HCT116 (cell line): ENCODE measurements around the gene B3GALT6. TPM values are rescaled to one million over a fixed set of nuclear protein-coding genes. Genes with fewer than 3 reads are reported as not detected.

Experiments
- ATAC-seq: fragments of 200-7000 bp; cut with Tn5 transposase; 2 replicates; pipeline ENCODE4 v1.9.1; 2020; ENCODE audit warnings: mild to moderate bottlenecking, moderate library complexity
- BruUV-seq: library from RNA; stranded (reverse); fragments of 400-500 nt; replicated peaks from 2 replicates; lab custom pipeline; 2021; lab: Mats Ljungman, UMichigan
- CTCF ChIA-PET: fragments of 300-600 bp; sonication (Branson Sonifier 250); formaldehyde crosslinking; loops from one replicate; lab custom pipeline; 2021; ENCODE audit warnings: antibody characterized with exemption; lab: Charles Lee
- POLR2A ChIA-PET: fragments of 300-600, 350-600 bp; sonication (Branson Sonifier 250); formaldehyde crosslinking; loops from one replicate; lab custom pipeline; 2021; ENCODE audit warnings: antibody characterized with exemption; lab: Charles Lee
- RAD21 ChIA-PET, 2 experiments: fragments of 300-600 bp; sonication (Branson Sonifier 250); formaldehyde crosslinking; loops; one replicate each; lab custom pipeline; 2023; ENCODE audit warnings: low total read pairs in 2 of 2; ENCODE audit not compliant: uncharacterized antibody in 2 of 2, unreplicated experiment in 2 of 2, low non-redundant PET in 1 of 2; lab: Charles Lee
- DNase-seq: peaks from one replicate; pipeline ENCODE4 v3.0.0-alpha.2; 2010; ENCODE audit warnings: low read depth, low spot score
- H2AFZ ChIP-seq: fragments of 200-600 bp; shearing (Covaris generic), sonication (generic); 2 replicates; pipeline ENCODE4 v1.6.1; 2017; ENCODE audit warnings: low read depth, mixed run types, mixed read lengths, antibody characterized with exemption, low read length; ENCODE audit not compliant: poor library complexity, severe bottlenecking
- H3K27ac ChIP-seq: 2 replicates; pipeline ENCODE4 v1.5.1; 2012; ENCODE audit warnings: low read depth, low read length
- H3K27me3 ChIP-seq: fragments of 200-600 bp; sonication (generic); 2 replicates; pipeline ENCODE4 v1.6.1; 2016; ENCODE audit warnings: mixed run types, low read length, mixed read lengths; ENCODE audit not compliant: insufficient read depth
- H3K36me3 ChIP-seq, 2 experiments: fragments of 200-500 bp in 1 of 2; fragments of 200-600 bp in 1 of 2; sonication (Bioruptor generic) in 1 of 2; sonication (generic) in 1 of 2; 2 replicates each; pipeline versions ENCODE4 v1.5.1 to v1.6.1; 2014 to 2016; ENCODE audit warnings: low read length in 2 of 2, inconsistent platforms in 1 of 2, mixed read lengths in 1 of 2, mixed run types in 1 of 2; ENCODE audit not compliant: insufficient read depth in 2 of 2, control insufficient read depth in 1 of 2
- H3K4me1 ChIP-seq, 2 experiments: fragments of 200-600 bp in 1 of 2; sonication (generic) in 1 of 2; 2 replicates each; pipeline versions ENCODE4 v1.5.1 to v1.6.1; 2012 to 2017; ENCODE audit warnings: low read length in 2 of 2, inconsistent platforms in 1 of 2, mild to moderate bottlenecking in 1 of 2, mixed read lengths in 1 of 2, mixed run types in 1 of 2, moderate library complexity in 1 of 2; ENCODE audit not compliant: insufficient read depth in 2 of 2, control insufficient read depth in 1 of 2
- H3K4me2 ChIP-seq: fragments of 200-600 bp; sonication (generic); 2 replicates; pipeline ENCODE4 v1.6.1; 2017; ENCODE audit warnings: mixed run types, low read length, mixed read lengths
- H3K4me3 ChIP-seq, 2 experiments: fragments of 200-600 bp in 1 of 2; sonication (generic) in 1 of 2; replicated peaks in 1 of 2; 2 replicates each; pipeline ENCODE4 v1.5.1; 2011 to 2016; ENCODE audit warnings: low read length in 2 of 2, control low read depth in 1 of 2, low read depth in 1 of 2, mild to moderate bottlenecking in 1 of 2, mixed read lengths in 1 of 2, mixed run types in 1 of 2
- H3K79me2 ChIP-seq: fragments of 200-600 bp; sonication (generic); 2 replicates; pipeline ENCODE4 v1.6.1; 2017; ENCODE audit warnings: mild to moderate bottlenecking, mixed run types, low read length, moderate library complexity, mixed read lengths; ENCODE audit not compliant: insufficient read depth
- H3K9ac ChIP-seq: fragments of 200-600 bp; sonication (generic); 2 replicates; pipeline ENCODE4 v1.6.1; 2016; ENCODE audit warnings: low read length, mixed read lengths
- H3K9me2 ChIP-seq: fragments of 200-600 bp; sonication (generic), shearing (Covaris generic); 2 replicates; pipeline ENCODE4 v1.6.1; 2017; ENCODE audit warnings: mixed run types, mild to moderate bottlenecking, moderate library complexity; ENCODE audit not compliant: insufficient read depth
- H3K9me3 ChIP-seq, 2 experiments: fragments of 200-500 bp in 1 of 2; fragments of 200-600 bp in 1 of 2; sonication (Bioruptor generic) in 1 of 2; sonication (generic) in 1 of 2; 2 replicates each; pipeline ENCODE4 v1.6.1; 2014 to 2017; ENCODE audit warnings: low read length in 2 of 2, mixed read lengths in 2 of 2, inconsistent platforms in 1 of 2, low read depth in 1 of 2, mild to moderate bottlenecking in 1 of 2, mixed run types in 1 of 2, moderate library complexity in 1 of 2; ENCODE audit not compliant: control insufficient read depth in 1 of 2, insufficient read depth in 1 of 2
- H4K20me1 ChIP-seq: fragments of 200-600 bp; sonication (generic), shearing (Covaris generic); 2 replicates; pipeline ENCODE4 v1.6.1; 2017; ENCODE audit warnings: mixed run types, mild to moderate bottlenecking, moderate library complexity; ENCODE audit not compliant: insufficient read depth
- CBX3 ChIP-seq: IDR thresholded peaks from 2 replicates; pipeline ENCODE4 v1.6.1; 2012; ENCODE audit warnings: low read depth
- CEBPB ChIP-seq: IDR thresholded peaks from 2 replicates; pipeline ENCODE4 v1.6.1; 2012; ENCODE audit warnings: low read depth
- EGR1 ChIP-seq: IDR thresholded peaks from 2 replicates; pipeline ENCODE4 v1.6.1; 2012; ENCODE audit warnings: low read depth
- EZH2phosphoT487 ChIP-seq: fragments of 200-600 bp; IDR thresholded peaks from 2 replicates; pipeline ENCODE4 v1.6.1; 2018; ENCODE audit warnings: antibody characterized with exemption, borderline replicate concordance
- FOSL1 ChIP-seq: IDR thresholded peaks from 2 replicates; pipeline ENCODE4 v1.6.1; 2012; ENCODE audit warnings: low read depth
- JUND ChIP-seq: IDR thresholded peaks from 2 replicates; pipeline ENCODE4 v1.6.1; 2012
- POLR2A ChIP-seq: IDR thresholded peaks from 2 replicates; pipeline ENCODE4 v1.7.0; 2011; ENCODE audit warnings: borderline replicate concordance; ENCODE audit not compliant: insufficient read depth, insufficient read length; ENCODE audit errors: extremely low read depth
- POLR2AphosphoS5 ChIP-seq: IDR thresholded peaks from 2 replicates; pipeline ENCODE4 v1.6.1; 2011; ENCODE audit warnings: mild to moderate bottlenecking, low read depth, low read length, moderate library complexity
- SIN3A ChIP-seq: IDR thresholded peaks from 2 replicates; pipeline ENCODE4 v1.6.1; 2012; ENCODE audit warnings: low read depth
- SP1 ChIP-seq: IDR thresholded peaks from 2 replicates; pipeline ENCODE4 v1.6.1; 2012; ENCODE audit warnings: low read depth
- SRF ChIP-seq: IDR thresholded peaks from 2 replicates; pipeline ENCODE4 v1.6.1; 2012; ENCODE audit warnings: low read depth
- intact Hi-C: fragments of 100-400 bp; cut with micrococcal nuclease; formaldehyde crosslinking; loops from 2 replicates; pipeline ENCODE4 v1.10.0; 2022
- total RNA-seq: library from RNA; stranded (reverse); gene quantifications from one replicate; pipeline ENCODE4 v1.2.1, GENCODE V29; 2021; ENCODE audit not compliant: unreplicated experiment
- TF ChIP-seq, protein P1 (sequence below), 3 experiments: fragments of 200-600 bp in 1 of 3; sonication (generic) in 1 of 3; IDR thresholded peaks in 2 of 3; conservative IDR thresholded peaks in 1 of 3; 2 replicates each; pipeline ENCODE4 v1.5.1; 2012 to 2017; ENCODE audit warnings: low read depth in 2 of 3, low read length in 2 of 3, antibody characterized with exemption in 1 of 3, borderline replicate concordance in 1 of 3, control low read depth in 1 of 3, mild to moderate bottlenecking in 1 of 3, mixed read lengths in 1 of 3, mixed run types in 1 of 3, moderate library complexity in 1 of 3; ENCODE audit not compliant: insufficient read depth in 1 of 3
- TF ChIP-seq, protein P2 (sequence below): IDR thresholded peaks from 2 replicates; pipeline ENCODE4 v1.6.1; 2012
- TF ChIP-seq, protein P3 (sequence below): IDR thresholded peaks from 2 replicates; pipeline ENCODE4 v1.6.1; 2012
- TF ChIP-seq, protein P4 (sequence below): IDR thresholded peaks from 2 replicates; pipeline ENCODE4 v1.6.1; 2011; ENCODE audit warnings: mild to moderate bottlenecking, low read length, moderate library complexity; ENCODE audit not compliant: insufficient replicate concordance; ENCODE audit errors: extremely low read depth

B3GALT6 gene
- total RNA-seq, 1 experiment from 2014 or later: 16.3 TPM

DNA sequence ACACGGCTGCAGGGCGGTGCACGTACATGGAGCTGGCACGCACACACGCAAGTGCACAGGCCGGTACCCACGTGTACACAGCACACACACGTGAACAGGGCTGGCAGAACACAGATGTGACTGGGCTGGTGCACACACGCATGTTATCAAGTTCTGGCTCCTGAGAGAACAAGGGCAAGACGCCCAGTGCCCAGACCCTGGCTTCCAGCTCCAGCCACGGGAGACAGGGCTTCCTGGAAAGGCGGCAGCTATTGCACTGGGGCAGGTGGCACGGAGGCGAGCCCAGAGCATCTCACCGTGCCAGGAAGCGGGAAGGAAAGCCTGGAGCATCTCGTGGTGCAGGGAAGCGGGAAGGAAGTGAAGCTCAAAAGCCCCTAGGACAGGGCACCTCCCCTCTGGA is 6.1 kb upstream of the B3GALT6 start:
- H3K4me3 ChIP-seq: no peak overlapping the region
- peaks cover 3 to 11% of the 10 kb centered on the region in 2 experiments; a peak in 1 of 4 replicates for H3K4me1 ChIP-seq
- intact Hi-C loops: no loop called here
- no peaks in the 10 kb centered on the region for H3K9me3 ChIP-seq
- no peak for DNase-seq
- H3K27me3 ChIP-seq: no peaks in the 10 kb centered on the region
- H2AFZ ChIP-seq: no peak overlapping the region
- H3K36me3 ChIP-seq: peaks cover 25 to 30% of the 10 kb centered on the region in 2 experiments
- CTCF ChIA-PET: no interaction called here
- peak overlapping the region; percentile 18; the same call in 1 of the 2 replicates for H3K27ac ChIP-seq
- H3K9me2 ChIP-seq: no peaks in the 10 kb centered on the region
- TF ChIP-seq SIN3A (no peak), CEBPB (no peak), JUND (no peak), EGR1 (no peak), POLR2A (no peak), EZH2phosphoT487 (no peak), SP1 (no peak), SRF (no peak), FOSL1 (no peak), CBX3 (no peak), POLR2AphosphoS5 (no peak)
- TF ChIP-seq, protein P1, sequence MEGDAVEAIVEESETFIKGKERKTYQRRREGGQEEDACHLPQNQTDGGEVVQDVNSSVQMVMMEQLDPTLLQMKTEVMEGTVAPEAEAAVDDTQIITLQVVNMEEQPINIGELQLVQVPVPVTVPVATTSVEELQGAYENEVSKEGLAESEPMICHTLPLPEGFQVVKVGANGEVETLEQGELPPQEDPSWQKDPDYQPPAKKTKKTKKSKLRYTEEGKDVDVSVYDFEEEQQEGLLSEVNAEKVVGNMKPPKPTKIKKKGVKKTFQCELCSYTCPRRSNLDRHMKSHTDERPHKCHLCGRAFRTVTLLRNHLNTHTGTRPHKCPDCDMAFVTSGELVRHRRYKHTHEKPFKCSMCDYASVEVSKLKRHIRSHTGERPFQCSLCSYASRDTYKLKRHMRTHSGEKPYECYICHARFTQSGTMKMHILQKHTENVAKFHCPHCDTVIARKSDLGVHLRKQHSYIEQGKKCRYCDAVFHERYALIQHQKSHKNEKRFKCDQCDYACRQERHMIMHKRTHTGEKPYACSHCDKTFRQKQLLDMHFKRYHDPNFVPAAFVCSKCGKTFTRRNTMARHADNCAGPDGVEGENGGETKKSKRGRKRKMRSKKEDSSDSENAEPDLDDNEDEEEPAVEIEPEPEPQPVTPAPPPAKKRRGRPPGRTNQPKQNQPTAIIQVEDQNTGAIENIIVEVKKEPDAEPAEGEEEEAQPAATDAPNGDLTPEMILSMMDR (IDR thresholded peaks at IDR 0.05 in 2 of 3, conservative IDR thresholded peaks at IDR 0.05 in 1 of 3; ENCODE audit: borderline replicate concordance in 1 of 3, insufficient read depth in 1 of 3, low read depth in 2 of 3, low read length in 2 of 3): no peak
- TF ChIP-seq, protein P2, sequence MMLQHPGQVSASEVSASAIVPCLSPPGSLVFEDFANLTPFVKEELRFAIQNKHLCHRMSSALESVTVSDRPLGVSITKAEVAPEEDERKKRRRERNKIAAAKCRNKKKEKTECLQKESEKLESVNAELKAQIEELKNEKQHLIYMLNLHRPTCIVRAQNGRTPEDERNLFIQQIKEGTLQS: no peak
- TF ChIP-seq, protein P3, sequence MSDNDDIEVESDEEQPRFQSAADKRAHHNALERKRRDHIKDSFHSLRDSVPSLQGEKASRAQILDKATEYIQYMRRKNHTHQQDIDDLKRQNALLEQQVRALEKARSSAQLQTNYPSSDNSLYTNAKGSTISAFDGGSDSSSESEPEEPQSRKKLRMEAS: no peak
- TF ChIP-seq, protein P4, sequence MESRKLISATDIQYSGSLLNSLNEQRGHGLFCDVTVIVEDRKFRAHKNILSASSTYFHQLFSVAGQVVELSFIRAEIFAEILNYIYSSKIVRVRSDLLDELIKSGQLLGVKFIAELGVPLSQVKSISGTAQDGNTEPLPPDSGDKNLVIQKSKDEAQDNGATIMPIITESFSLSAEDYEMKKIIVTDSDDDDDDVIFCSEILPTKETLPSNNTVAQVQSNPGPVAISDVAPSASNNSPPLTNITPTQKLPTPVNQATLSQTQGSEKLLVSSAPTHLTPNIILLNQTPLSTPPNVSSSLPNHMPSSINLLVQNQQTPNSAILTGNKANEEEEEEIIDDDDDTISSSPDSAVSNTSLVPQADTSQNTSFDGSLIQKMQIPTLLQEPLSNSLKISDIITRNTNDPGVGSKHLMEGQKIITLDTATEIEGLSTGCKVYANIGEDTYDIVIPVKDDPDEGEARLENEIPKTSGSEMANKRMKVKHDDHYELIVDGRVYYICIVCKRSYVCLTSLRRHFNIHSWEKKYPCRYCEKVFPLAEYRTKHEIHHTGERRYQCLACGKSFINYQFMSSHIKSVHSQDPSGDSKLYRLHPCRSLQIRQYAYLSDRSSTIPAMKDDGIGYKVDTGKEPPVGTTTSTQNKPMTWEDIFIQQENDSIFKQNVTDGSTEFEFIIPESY: no peak
- TF ChIP-seq, all 23 proteins: peak for 0
- Histone ChIP-seq H3K9ac (no peak overlapping the region), H4K20me1 (no peaks in the 10 kb centered on the region), H3K79me2 (peaks cover 76% of the 10 kb centered on the region), H3K4me2 (no peak overlapping the region)
- no peak for ATAC-seq
- BruUV-seq: no TSS peak
- ChIA-PET POLR2A (no interaction called here), RAD21 (no interaction called here)
